Embryonic facial prominence (tissue), 1 donor: ENCODE data around the gene MREG.
A peak's percentile ranks its signal among the peaks of the same experiment; 100 is the strongest.
"Not testable (repeated sequence)": the region's sequence is repeated elsewhere in the genome, so short reads cannot be mapped to it uniquely, and the experiment has no call there.

Source experiments
- DNase-seq: peaks from one replicate; pipeline ENCODE4 v3.0.0-alpha.2; 2016; ENCODE audit errors: extremely low spot score

The MREG gene

DNA sequence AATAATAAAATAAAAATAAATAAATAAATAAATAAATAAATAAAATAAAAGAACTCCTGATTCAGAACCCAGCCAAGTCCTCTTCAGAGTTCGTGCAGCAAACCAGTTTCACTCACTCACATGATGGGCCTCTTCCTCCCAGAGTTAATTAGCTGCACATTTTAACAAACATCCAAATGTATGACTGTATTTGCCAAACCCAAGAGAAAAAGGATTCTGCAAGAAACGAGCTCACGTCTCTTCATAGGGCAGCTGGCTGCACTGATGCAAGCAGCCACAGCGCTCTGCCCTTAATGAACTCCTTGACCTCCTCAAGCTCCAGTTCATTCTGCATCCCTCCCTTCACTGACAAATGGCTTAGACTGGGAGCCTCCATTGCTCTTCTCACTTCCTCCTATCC lies 55.1 kb downstream of the MREG start:
- DNase-seq, result no peak

DNA sequence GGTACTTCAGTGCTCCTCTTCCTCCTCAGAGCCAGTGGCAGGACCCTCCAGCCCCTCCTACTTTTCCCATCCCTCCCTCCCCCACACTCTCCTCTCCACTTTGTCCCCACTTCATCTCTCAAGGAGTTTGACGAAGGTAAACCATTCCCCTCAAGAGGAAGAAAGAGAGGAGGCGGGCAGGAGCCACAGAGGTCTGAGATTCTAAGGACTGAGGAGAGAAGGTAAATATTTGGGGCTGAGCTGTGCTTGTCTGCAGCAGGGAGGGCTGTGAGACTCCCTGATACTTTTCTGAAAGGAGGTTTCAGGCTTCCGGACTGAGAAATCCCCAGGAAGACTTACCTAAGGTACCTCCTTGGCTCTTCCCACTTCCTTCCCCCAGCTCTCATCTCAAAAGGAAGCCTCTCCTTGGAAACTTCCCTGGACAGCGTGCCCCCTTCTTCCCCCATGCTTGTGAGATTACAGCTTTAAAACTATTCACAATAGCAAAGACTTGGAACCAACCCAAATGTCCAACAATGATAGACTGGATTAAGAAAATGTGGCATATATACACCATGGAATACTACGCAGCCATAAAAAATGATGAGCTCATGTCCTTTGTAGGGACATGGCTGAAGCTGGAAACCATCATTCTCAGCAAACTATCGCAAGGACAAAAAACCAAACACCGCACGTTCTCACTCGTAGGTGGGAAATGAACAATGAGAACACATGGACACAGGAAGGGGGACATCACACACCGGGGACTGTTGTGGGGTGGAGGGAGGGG lies 55.8 kb downstream of the MREG start:
- DNase-seq, result not testable (repeated sequence)

DNA sequence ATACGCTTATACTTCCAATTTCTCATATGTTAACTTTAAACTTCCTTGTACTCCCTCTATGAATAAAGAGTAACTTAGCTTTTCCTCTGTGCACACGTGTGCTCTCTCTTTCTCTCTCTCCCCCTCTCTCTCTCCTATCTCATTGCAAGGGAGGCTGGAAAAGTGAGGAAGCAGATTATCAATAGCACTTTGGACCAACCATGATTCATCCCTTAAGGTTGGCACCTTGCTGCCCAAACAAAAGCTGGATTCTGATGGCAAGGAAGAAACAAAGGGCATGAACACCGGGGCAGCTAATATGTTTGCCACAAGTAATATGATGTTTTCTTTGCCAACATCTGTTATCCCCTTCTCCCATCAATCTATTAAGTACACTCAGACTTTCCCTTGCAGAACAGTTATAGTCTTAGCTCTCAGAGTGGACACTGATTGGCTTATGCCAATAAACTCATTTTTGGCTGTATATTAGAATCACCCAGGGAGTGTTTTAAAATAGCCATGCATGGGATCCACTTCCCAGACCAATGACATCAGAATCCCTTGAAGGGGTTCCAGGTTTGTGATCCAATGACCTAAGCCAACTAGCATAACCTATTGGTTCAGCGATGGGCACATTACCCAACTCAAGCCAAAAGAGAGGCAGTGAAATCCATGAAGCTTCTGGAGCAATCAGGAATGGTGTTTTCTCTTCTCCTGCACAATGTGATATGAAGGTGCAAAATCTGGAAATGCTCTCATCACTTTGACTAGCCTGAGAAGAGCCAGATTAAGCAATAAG lies 60.3 kb downstream of the MREG start:
- no peak for DNase-seq

DNA sequence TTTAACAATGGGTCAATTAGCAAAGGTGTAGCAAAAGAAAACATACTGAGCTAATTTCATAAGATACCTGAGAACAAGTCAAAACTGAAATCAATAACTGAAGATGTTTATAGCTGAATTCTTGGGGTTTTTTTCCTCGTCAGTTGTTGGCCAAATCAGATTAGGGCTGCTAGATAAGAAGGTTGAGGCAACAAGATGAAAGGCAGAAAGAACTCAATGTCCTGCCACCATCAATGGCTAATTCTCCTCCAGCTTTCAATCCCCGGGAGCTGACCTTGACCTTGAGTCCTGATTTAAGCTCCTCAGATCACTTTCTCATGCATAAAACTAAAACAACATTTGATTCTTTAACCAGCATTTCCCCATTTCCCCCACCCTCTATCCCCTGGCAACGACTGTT lies 61.8 kb downstream of the MREG start:
- DNase-seq, result no peak

DNA sequence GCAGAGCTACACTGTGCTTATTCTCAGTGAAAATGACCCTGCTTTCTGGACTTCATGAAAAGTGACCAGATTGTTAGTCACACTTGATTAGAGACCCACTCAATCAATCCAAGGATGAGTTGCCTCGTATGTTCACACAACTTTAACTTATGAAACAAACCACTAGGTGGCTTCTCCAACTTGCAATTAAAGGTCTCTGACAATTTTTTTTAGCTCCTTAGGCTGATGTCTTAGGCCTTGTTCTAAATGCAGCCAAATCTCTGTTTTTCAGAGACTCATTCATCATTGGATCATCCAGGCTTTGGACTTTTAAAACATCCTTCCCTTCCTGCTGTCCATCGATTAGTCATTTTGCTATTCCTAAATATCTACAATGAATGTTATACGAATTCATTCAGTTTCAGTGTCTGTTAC lies 63.4 kb downstream of the MREG start:
- DNase-seq, result no peak

DNA sequence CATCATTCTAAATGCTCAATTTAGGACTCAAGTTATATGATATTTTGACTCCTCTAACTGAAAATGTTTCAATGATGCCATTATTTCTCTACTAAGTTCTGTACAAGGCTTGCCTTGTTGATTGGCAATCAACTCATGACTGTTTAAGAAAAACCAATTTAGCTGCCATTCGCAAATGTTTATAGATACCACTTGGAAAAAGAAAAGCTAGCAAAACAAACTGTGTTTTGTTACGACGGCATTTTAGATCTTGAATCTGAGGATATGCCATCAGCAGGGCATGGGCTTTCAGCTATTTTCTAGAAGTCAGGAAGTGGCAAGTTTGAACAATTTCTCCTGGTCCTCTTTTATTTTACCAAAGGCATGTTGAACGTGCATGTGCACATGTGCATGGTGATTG lies 65.3 kb downstream of the MREG start:
- DNase-seq, result no peak

DNA sequence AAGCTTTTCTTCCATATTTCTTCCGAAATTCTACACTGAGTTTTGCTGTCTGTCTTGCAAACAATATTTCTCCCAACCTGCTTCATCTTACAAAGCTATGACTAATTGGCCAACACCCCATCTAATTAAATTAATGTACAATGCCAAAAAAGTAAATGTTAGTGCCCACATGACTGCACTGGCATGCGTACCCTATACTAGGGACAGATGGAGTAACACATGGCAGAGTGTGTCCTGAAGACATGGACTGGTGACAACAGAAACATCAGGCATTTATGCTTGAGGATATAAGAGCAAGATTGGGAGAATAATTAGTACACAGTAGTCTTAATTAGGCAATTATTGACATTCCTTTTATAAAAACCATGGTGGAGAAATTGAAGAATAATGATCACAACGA lies 66.8 kb downstream of the MREG start:
- DNase-seq, result no peak

DNA sequence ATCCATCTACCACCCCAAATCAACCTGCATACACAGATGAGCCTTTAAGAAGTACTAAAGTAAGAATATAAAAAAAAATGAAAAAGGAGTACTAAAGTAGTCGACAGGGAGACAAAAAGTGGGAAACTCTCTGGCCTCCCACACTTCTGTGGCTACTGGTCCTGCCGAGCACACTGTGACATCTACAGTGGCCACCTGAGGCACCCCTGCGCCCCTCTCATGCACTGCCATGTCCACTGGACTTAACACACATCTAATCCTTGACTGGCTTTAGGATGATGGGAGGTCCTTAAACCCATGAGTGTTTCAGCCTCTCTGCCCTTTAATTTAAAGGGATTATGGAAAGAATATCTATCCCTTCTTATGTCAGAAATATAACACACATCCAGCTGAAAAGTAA lies 71.2 kb downstream of the MREG start:
- DNase-seq, result no peak

DNA sequence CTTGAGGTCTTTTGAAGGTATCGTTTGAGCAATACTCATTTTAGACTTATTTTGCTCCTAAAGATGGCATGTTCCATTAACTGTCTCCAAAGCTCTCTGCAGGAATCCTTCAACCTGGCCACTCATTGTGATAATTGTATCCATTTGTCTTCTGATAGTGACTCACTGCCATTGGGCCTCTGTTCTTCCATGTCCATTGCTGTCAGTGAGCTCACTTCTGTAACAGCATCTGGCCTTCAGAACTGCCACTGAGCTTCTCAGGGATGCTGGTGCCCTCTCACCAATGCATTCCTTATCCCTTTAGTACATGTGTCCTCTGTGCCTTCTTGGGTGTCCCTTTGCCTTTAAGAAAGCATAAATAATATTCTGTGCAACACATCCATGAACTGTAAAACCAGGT lies 71.6 kb downstream of the MREG start:
- no peak for DNase-seq

DNA sequence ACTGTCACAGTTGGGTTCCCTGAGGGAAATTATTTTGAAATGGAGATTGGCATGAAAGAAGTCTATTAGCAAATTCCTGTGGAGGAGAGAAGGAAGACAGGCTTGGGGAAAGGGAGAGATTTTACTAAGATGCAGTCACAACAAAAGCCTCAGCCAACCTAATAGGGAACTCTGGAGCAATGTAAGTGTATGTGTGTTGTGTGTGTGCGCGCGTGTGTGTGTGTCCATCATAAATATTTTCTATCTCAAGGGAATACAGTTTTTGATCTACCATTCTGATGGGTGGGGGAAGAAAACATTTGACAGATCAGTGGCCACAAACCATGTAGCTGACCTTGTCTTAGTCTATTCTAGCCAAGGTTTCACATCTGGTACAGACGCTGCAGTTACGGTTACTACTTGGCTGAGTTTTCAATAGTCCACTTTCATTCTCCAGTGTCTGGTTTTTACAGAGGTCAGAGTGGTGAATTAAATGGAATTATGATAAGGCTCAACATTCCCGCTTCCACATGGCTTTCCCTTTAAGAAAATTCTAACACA lies 72.6 kb downstream of the MREG start:
- DNase-seq, result no peak

DNA sequence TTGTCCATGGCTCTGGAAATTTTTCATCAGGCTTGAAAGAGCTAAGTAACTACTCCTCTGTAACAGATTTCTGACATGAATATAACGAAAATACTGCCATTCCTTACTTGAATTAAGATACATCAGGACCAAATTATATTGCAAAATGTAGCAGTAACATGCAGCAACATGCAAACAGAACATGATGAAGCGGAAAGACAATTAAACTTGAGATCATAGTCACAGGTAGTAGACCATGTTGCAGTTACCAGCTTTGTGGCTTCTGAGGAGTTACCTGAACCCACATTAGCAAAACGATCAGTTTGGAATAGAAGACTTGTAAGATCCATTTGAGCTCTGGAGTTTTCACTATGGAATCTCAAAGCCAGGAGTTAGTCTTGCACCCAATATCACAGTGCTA lies 76.2 kb downstream of the MREG start:
- no peak for DNase-seq

DNA sequence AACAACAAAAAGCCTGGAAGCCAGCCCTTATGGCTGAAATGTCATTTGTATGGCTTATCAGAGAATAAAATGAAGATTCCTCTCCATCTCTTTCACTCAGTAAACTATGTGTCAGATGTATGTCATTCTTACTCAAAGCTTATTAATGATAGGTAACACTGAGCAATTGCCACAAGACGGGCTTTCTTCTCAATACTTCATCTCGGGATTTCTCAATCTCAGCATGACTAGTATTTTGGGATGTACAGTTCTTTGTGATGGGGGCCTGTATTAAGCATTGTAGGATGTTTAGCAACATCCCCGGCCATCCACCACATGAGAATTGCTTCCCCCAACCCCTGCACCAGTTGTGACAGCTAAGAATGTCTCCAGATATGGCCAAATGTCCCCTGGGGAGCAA lies 80.2 kb downstream of the MREG start:
- no peak for DNase-seq

DNA sequence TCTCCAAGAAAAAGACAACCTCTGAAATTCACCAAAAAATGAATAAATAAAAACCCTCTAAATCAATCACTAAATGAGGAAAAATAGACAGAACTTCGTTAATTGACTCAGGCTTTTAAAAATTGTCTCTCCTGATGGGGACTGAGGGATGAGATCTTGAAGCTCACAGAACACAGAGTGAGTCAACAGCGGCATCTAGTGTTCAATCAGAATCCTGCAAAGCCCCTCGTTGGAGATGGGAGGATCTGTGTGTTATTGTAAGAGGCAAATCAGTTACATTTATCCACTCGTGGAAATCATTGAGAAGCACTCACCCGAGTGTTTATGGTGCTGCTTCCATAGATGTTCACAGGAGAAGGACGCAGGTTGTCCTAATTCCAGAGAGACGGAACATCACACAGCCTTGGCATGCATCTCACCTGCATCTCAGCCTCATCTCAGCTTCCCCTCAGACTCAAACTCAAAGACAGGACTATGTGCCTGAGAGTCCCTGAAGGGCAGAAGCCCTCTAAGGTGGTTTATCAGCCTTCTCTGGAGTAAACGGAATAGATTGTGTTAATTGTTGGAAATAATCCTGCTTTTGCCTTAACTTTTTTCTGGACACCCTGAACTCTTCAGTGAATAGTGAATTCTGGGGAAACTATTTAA lies 82.0 kb downstream of the MREG start:
- peak; percentile 48 for DNase-seq

DNA sequence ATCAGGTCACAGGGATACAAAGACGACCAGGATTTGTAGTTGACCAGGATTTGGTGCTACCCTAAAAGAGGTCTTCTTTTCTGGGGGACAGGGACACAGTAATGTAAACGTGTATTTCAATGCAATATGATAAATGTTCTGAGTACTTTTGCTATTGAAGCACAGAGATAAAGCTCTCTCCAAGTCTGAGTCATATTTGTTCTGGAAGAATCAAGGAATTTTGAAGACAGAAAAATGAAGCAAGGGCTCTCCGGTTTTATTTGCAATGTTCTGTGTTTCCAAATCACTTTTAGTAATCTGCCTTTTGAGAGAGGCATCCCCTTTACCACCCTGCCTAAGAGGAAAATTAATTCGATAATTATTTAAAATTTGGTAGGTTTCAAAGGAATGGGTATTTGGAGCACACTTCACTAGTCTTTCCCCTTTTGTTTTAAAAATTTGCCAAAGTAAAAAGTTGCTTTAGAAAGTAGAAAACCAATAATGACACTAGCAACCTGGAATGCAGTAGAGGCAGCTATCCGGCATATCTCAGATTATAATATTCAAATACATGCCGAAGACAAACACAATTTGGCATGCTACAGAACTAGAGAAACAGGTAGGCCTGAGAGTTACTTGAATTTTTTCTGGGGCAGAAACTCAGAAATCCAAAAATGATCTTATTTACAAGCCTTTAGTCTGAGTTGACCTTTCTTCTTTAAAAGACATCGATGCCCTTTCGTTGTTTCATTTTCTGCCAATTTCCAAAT lies 82.7 kb downstream of the MREG start:
- no peak for DNase-seq

DNA sequence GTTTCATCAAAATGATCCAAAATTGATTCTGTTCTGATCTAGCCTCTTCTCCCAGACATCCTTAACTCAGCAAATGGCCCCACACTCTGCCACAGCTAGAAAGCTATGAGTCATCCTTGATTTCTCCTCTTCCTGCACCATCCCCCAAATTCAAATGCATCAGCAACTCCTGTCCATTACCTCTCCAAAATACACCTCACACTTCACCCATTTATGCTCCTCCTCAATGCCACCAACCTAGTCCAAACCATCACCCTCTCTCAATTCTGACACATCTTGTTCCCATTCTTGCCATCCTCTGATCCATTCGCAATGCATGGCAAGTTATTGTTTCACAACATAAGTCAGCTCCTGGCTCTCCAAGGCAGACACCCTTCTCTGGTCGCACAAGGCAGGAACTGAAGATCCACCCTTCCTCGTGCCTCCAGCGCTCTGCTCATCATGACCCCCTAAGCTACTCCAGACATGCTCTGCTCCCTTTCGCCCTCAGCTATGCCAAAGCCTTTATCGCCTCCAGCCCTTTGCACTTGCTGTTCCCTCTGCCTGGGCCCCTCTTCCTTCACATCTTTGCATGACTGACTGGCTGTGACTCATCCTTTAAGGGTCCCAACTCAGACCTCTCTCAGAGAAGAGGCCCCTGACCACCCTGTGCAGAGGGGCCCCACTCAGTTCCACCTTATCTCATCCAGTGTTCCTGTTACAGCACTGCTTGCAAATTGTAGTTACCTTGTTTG lies 83.6 kb downstream of the MREG start:
- DNase-seq, result no peak

DNA sequence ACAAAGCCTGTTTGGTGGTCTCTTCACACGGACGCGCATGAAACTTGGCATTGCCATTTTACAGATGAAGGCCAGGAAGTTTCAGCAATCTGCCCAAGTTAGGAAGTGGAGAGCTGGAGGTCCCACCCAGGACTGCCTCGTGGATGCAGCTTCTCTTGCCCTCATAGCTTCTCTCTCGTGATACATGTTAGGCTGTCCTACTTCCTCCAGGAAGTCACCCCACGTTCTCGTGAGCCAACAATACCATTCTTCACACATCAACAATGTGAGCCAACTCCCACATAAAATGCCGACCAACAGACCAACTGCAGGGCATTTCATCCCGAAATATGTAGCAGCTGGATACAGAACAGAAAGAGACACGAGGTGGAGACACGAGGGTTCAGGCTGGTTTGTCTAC lies 85.3 kb downstream of the MREG start:
- DNase-seq, result no peak

DNA sequence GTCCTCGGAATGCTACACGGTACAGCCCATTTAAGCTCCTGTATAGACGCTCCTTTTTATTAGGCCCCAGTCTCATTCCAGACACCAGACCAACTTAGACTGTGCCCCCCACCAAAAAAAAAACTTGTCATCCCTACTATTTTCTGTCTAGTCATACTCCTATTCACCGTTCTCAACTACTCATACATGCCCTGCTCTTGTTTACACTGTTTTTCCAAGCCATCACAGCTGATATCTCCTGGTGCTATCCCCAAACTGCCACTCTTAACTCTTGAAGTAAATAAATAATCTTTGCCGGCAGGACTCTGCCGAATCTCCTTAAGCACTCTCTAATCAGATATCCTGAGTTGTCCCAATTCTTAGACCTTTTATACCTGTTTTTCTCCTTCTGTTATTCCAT lies 86.4 kb downstream of the MREG start:
- not testable (repeated sequence) for DNase-seq

DNA sequence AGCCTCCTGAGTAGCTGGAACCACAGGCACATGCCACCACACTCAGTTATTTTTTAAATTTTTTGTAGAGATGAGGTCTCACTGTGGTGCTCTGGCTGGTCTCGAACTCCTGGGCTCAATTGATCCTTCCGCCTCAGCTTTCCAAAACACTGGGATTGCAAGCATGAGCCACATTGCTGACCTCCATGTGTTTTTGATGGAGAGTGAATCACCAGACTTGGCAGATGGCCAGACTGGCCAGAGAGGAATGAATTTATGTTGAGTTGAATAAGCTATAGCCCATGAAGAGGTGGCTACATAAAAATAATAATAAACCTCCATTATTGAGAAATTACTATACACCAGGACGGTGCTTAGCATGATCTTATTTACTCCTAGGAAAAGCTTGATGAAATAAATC lies 91.5 kb downstream of the MREG start:
- no peak for DNase-seq

DNA sequence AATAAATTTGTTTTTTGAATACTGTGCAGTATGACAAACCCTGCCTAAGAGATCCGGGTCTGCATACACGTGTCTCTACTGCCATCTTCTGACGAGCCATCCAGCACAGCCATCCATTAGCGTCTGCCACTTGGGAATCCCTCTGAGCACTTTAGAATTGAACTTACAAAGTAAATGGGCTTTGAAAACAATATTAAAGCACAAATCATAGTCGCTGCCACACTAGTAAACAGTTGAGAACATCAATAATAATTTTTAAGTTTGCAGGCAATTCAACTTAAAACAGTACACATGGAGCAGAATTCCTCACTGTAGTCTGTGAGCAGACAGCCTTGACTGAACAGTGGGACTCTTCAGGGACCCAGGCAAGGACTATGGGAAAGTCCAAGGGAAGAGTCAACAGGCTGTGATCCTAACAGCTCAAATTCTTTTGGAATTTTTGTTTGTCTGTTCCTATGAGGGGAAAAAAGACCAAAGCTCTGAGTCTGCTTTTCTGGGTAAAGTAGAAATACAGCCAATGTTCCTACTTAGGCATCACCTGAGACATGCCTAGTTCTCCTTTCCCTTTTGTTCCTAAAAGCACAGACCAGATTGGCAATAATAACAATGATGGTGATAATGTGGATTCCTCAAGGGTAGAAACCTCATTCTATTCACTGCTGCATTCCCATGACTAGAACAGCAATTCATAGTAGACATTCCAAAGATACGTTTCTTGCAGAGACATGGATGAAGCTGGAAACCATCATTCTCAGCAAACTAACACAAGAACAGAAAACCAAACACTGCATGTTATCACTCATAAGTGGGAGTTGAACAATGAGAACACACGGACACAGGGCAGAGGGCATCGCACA lies 92.9 kb downstream of the MREG start:
- DNase-seq, result peak; percentile 68

DNA sequence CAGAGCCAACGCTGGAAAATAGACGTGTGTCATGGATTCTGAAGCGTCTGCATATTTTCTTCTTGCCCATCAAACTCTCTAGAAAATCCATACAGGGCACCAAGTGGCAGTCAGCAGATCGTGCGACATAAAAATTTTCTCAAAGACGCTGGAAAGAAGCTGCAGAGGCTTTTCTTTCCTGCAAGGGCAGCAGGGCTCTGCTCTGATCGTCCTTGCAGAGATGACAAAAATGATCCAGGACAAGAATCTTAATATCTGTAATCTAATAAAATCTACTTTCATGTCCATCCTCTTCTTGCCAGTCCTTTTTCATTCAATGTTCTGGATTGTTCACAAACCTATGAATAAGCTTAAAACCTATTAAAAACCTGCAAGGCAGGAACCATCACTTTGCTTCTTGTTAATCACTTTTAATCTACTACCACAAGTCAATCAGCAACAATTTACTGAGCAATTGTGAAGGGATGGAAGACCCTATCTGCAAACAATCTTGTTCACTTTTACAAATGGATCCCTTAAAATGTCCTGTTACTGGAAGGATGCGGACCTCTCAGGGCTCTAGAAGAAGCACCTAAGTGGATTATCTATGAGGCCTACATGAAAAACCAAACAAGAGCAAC lies 93.6 kb downstream of the MREG start:
- DNase-seq, result no peak
